ENCODE data around the gene APP.
"Not testable (repeated sequence)": the region's sequence is repeated elsewhere in the genome, so short reads cannot be mapped to it uniquely, and the experiment has no call there.

APP gene

DNA sequence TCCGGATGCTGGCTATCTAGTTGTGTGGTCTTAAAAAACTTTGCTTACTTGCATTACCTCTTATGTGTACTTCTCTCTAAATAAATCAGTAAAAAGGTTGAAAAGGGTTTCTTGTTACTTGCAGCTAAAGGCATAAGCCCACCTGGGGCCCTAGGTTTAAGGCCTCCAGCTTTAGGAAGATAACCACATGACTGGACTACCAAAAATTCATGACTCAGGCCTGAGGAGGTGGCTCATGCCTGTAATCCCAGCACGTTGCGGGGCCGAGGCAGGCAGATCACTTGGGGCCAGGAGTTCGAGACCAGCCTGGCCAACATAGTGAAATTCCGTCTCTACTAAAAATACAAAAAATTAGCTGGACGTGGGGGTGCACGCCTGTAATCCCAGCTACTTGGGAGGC, 142.9 kb downstream of the APP start:
- Mint-ChIP-seq H3K4me3 (no peak overlapping the region), H3K9me3 (no peaks in the 10 kb centered on the region), H3K27ac (no peak overlapping the region), H3K27me3 (no peaks in the 10 kb centered on the region), H3K36me3 (ENCODE audit: low read depth) (peaks cover 5% of the 10 kb centered on the region), H3K4me1 (no peaks in the 10 kb centered on the region)
- DNase-seq (no peak), ATAC-seq (no peak)

DNA sequence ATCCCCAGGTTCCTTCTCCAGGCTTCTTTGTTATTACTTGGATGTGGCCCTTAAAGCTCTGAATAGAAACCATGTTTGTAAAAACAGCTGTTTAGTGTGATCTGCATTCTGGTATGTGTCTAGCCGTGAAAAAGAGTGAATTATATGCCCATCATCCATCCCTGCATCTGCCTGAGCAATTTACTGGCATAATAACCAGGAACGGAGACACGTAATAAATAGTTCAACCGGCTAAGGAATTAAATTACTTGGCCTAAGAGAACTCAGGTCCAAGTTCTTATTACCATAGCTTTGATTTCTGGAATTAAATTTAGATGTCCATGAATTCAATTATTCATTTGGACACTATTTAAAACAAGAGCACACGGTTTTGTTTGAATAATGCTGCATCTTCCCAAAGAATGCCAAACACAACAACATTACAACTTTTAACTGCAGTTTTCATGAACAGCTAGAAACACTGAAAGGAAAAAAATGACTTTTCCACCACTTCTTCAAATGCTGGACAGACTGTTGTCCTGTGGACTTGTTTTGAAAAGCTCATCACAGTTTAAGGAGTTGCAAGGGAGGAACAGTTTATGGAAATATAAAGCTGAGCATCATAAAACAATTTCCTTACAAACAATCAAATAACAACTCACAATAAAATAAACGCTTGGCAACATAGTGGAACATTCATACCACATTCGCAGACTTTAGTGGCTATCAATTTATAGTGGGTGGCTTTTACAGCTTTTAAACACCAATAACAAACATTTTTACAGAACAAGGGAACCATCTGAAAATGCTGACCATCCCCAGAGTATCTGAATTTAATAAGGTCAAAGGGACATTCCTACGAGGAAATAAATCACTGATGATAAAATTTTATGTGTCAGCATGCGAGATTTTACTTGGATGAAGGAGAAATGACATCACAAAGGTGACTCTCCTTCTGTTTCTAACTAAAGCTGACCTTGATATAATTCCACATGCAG, 144.7 kb downstream of the APP start:
- Mint-ChIP-seq H3K4me3 (no peak overlapping the region), H3K27ac (no peak overlapping the region), H3K36me3 (ENCODE audit: low read depth) (peaks cover 14% of the 10 kb centered on the region), H3K27me3 (no peaks in the 10 kb centered on the region), H3K9me3 (no peaks in the 10 kb centered on the region), H3K4me1 (no peaks in the 10 kb centered on the region)
- ATAC-seq (no peak), DNase-seq (no peak)

DNA sequence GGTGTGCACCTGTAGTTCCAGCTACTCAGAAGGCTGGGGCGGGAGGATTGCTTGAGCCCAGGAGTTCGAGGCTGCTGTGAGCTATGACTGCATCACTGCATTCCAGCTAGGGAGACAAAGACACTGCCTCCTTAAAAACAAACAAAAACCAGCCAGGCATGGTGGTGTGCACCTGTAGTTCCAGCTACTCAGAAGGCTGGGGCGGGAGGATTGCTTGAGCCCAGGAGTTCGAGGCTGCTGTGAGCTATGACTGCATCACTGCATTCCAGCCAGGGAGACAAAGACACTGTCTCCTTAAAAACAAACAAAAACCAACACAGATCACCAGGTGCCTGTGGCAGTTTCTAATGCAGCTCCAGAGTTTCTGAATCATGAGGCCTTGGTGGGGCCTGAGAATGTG, 147.2 kb downstream of the APP start:
- not testable (repeated sequence) for ATAC-seq, H3K27ac Mint-ChIP-seq

DNA sequence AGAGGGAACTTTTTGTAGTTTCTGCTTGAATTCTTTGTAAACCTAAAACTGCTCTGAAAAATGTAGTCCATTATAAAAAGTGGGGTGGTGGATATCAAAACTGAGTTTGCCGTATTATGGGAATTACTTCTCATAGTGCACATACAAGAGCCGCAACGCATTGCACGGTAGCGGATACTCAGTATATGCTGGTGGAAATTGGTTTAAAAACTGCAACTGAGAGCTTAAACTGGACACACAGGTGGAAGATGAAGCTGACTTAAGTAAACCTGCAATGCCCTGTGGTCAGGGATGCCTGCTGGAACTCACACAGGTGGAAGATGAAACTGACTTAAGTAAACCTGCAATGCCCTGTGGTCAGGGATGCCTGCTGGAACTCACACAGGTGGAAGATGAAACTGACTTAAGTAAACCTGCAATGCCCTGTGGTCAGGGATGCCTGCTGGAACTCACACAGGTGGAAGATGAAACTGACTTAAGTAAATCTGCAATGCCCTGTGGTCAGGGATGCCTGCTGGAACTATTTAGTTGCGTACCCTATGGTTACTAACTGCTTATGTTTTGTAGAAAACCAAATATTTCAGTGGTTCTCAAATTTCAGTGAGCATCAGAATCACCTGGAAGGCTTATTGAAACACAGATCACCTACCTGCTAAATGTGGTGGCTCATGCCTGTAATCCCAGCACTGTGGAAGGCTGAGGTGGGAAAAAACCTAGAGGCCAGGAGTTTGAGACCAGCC, 147.8 kb downstream of the APP start:
- peaks cover 15% of the 10 kb centered on the region for H3K36me3 Mint-ChIP-seq (ENCODE audit: low read depth)
- not testable (repeated sequence) for H3K4me1 Mint-ChIP-seq, ATAC-seq, DNase-seq, H3K9me3 Mint-ChIP-seq, H3K27me3 Mint-ChIP-seq, H3K27ac Mint-ChIP-seq, H3K4me3 Mint-ChIP-seq

More for the DNA sequence above, 147.2 kb downstream of the APP start:
- DNase-seq, H3K27me3 Mint-ChIP-seq, H3K4me3 Mint-ChIP-seq, H3K4me1 Mint-ChIP-seq, H3K9me3 Mint-ChIP-seq: not testable (repeated sequence)
- H3K36me3 Mint-ChIP-seq (ENCODE audit: low read depth) = peaks cover 15% of the 10 kb centered on the region

DNA sequence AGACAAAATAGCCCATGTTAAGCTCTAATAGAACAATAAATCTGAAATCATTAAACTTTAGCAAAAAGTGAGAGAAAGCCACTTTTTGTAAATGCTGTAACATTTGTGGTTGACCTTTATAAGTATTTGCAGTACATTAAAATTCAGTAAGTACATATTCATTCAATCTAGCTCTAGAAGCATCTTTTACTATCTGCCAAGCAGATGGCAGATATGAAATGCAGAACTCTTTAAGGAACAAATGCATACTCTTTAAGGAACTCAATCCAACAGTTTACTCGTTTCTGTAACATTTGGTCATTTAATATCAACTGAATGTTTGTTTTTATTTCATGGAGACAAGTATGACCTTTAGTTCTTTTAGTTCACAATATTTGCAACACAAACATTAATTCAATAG, 150.1 kb downstream of the APP start:
- H3K27me3 Mint-ChIP-seq = no peaks in the 10 kb centered on the region
- DNase-seq = no peak

DNA sequence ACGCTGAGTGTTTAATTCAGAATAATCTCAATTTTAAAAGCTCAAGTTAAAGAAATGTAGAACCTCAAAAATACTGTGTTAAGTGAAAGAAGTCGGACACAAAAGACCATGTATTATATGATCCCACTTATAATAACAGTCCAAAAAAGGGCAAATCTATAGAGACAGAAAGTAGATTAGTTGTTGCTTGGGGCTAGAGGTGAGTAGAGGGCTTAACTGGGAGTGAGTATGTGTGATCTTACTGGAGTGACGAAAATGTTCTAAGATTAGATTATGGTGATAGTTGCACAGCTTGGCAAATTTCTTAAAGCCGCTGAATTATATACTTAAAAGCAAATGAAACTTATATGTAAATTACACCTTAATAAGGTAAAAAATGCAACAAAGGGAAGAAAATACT, 150.5 kb downstream of the APP start:
- no peaks in the 10 kb centered on the region for H3K27me3 Mint-ChIP-seq
- peaks cover 15% of the 10 kb centered on the region for H3K36me3 Mint-ChIP-seq (ENCODE audit: low read depth)
- H3K4me3 Mint-ChIP-seq = no peak overlapping the region
- no peak for DNase-seq
- H3K9me3 Mint-ChIP-seq = no peaks in the 10 kb centered on the region
- H3K27ac Mint-ChIP-seq = no peak overlapping the region
- H3K4me1 Mint-ChIP-seq = no peaks in the 10 kb centered on the region
- ATAC-seq = no peak

More for the DNA sequence above, 150.1 kb downstream of the APP start:
- Mint-ChIP-seq H3K4me1 (no peaks in the 10 kb centered on the region), H3K9me3 (no peaks in the 10 kb centered on the region), H3K27ac (no peak overlapping the region), H3K36me3 (ENCODE audit: low read depth) (peaks cover 15% of the 10 kb centered on the region), H3K4me3 (no peak overlapping the region)
- ATAC-seq = no peak

DNA sequence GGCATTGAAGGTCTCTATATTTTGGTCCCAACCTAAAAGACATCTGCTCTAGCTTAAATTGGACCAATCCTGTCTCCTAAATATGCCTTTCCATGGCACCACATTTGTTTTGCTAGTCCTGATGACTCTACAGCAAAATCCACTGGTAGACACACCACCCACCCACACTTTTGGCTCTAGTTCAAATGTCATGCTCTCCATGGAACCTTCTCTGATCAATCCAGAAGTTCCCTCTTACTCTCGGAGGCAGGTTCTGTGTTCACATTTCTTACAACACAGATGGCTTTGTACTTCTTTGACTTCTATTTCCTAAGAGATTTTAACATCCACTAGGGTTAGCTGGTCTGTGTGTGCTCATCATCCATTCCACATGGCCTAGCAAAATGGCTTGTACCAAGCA, 151.3 kb downstream of the APP start:
- Mint-ChIP-seq H3K27ac (no peak overlapping the region), H3K27me3 (no peaks in the 10 kb centered on the region), H3K9me3 (no peaks in the 10 kb centered on the region), H3K36me3 (ENCODE audit: low read depth) (peaks cover 15% of the 10 kb centered on the region), H3K4me3 (no peak overlapping the region), H3K4me1 (no peaks in the 10 kb centered on the region)
- ATAC-seq (no peak), DNase-seq (no peak)

DNA sequence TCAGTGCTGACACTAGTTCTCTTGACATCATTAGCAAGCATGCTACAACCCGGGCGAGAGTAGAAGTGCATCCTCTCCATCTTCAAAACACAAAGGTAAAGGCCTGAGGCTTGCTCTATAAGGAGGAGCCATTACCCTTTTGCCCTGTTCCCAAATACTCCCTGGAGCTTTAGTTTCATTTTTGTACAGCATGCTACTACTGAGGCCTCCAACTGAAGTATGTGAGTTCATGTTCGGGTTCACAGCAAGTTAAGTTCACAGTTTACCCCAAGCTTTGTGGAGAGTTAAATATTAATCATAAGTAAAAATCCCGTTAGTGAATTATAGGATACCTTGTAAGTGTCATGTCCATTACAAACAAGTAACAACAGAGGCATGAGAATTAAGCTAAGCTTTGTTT, 156.6 kb downstream of the APP start:
- Mint-ChIP-seq H3K36me3 (ENCODE audit: low read depth) (peaks cover 1% of the 10 kb centered on the region), H3K27ac (no peak overlapping the region), H3K9me3 (no peaks in the 10 kb centered on the region), H3K4me1 (no peaks in the 10 kb centered on the region), H3K4me3 (no peak overlapping the region), H3K27me3 (no peaks in the 10 kb centered on the region)
- ATAC-seq = no peak
- DNase-seq = no peak

DNA sequence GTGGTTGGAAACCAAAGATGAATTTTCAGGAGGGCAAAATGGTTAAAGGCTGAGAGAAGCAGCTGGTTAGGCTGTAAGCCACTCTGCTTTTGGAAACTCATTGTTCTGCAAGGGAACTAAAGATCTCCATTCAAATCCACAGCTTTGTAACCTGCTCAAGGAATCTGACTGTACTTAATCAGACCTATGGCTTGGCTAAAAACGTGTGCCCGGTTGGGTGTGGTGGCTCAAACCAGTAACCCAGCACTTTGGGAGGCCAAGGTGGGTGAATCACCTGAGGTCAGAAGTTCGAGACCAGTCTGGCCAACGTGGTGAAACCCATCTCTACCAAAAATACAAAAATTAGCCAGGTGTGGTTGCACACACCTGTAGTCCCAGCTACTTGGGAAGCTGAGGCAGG, 158.1 kb downstream of the APP start:
- not testable (repeated sequence) for H3K4me3 Mint-ChIP-seq; H3K4me1 Mint-ChIP-seq; H3K36me3 Mint-ChIP-seq (ENCODE audit: low read depth); ATAC-seq; H3K9me3 Mint-ChIP-seq; H3K27ac Mint-ChIP-seq; H3K27me3 Mint-ChIP-seq; DNase-seq

DNA sequence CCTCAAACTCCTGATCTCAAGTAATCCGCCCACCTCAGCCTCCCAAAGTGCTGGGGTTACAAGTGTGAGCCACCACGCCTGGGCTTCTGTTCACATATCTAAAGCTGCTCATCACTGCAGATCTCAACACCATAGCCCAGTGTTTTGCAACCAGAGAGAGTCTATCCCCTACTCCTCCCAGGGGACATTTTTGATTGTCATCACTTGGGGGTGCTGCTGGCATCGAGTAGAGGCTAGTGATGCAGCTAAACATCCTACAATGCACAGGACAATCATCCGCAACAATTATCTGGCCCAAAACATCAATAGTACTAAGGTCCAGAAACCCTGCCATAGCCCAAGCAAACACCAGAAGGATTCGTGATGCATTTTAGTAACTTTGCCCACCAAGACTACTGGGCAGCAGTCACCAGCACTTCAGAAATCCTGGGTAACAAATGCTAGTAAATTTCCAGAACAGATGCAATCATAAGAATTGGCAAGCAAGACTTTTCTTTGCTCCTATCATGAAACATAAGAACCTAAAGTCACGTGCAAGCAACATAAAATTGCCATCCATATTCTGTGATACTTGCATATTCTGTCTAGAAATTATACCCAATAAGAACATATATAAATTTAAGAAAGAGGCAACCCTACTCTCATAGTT, 159.2 kb downstream of the APP start:
- ATAC-seq (no peak), DNase-seq (no peak)
- Mint-ChIP-seq H3K27ac (no peak overlapping the region), H3K4me1 (no peaks in the 10 kb centered on the region), H3K9me3 (no peaks in the 10 kb centered on the region), H3K27me3 (no peaks in the 10 kb centered on the region), H3K36me3 (ENCODE audit: low read depth) (peaks cover 1% of the 10 kb centered on the region), H3K4me3 (no peak overlapping the region)

DNA sequence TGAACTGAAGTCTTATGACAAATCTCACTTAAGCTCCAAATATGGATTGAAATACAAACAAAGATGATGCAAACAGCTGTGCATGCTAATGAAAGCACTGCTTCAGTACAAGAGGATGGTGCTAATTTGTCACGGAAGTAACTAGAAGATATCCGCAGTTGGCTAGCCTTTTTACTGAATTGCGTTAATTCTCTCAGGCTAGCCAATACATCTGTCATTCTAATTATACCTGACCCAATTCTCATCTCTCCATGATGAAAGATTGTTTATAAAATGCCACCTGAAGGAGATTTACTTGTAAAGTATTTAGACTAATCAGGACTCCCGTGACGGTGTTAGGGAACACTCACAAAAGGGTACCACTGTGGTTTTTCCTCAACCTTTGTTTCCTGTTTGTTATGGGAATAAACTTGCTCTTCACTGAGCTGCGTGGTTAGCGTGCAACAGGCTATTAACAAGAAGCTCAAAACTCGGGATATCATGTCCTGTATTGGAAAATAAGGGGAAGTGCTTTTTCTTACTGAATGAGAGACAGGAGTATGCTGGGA, 162.5 kb downstream of the APP start:
- peaks cover 1% of the 10 kb centered on the region for H3K36me3 Mint-ChIP-seq (ENCODE audit: low read depth)
- H3K4me1 Mint-ChIP-seq = no peaks in the 10 kb centered on the region
- H3K9me3 Mint-ChIP-seq = no peaks in the 10 kb centered on the region
- no peak for DNase-seq
- H3K27me3 Mint-ChIP-seq = no peaks in the 10 kb centered on the region
- H3K4me3 Mint-ChIP-seq = no peak overlapping the region
- ATAC-seq = no peak
- H3K27ac Mint-ChIP-seq = no peak overlapping the region

DNA sequence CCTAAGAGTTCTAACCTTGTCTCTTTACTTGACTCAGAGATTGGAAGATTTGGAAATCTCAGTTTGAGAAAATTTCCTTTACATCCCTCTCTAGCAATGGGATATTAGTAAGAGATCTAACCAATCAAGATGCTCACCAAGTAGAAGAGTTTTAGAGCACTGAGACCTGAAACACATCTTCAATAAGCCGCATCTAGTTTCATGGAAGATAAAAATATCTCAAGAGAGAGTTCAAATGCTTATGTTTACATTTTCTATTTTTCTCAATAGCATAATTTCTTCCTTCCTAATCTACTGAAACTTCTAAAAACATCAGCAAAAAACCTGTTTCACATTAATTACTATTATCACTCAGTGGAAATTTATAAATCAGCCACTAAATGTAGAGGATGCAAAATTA, 165.1 kb downstream of the APP start:
- no peak overlapping the region for H3K27ac Mint-ChIP-seq
- no peaks in the 10 kb centered on the region for H3K4me1 Mint-ChIP-seq
- no peak for ATAC-seq
- no peak overlapping the region for H3K4me3 Mint-ChIP-seq
- no peaks in the 10 kb centered on the region for H3K27me3 Mint-ChIP-seq
- no peaks in the 10 kb centered on the region for H3K9me3 Mint-ChIP-seq
- no peak for DNase-seq
- H3K36me3 Mint-ChIP-seq (ENCODE audit: low read depth) = peaks cover 3% of the 10 kb centered on the region

DNA sequence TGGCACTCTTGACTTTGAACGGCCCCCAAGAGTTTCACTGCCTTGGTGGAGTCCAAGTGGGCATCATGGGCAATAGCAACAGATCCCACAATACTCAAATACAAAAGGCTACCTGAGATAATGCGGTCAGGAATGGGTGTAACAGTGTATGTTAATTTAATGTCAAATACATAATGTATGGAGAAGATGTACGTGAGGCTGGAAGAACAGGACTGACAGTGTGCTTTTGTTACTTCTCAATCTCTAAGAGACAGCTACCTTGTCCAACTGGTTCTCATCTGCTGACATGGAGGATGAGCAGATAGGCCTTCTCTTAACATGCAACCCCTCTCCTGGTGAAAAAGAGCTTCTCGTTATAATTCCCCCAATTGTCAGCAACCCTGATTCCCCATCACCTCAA, 167.2 kb downstream of the APP start:
- Mint-ChIP-seq H3K27ac (no peak overlapping the region), H3K4me1 (peaks cover 8% of the 10 kb centered on the region), H3K36me3 (ENCODE audit: low read depth) (peaks cover 6% of the 10 kb centered on the region), H3K9me3 (no peaks in the 10 kb centered on the region), H3K4me3 (no peak overlapping the region), H3K27me3 (no peaks in the 10 kb centered on the region)
- ATAC-seq (no peak), DNase-seq (no peak)

DNA sequence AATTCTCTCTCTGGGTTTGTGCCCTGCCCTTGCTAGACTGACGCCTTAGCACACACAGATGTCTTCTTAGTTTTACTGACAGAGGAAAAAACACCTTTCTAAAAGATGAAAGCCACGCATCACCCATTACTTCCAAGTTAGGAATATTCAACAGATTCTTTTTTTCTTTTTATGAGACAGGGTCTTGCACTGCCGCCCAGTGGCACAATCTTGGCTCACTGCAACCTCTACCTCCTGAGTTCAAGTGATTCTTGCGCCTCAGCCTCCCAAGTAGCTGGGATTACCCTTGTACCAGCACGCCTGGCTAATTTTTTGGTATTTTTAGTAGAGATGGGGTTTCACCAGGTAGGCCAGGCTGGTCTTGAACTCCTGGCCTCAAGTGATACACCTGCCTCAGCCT, 169.2 kb downstream of the APP start:
- H3K9me3 Mint-ChIP-seq = no peaks in the 10 kb centered on the region
- no peaks in the 10 kb centered on the region for H3K27me3 Mint-ChIP-seq
- ATAC-seq (no peak), DNase-seq (no peak)
- no peak overlapping the region for H3K27ac Mint-ChIP-seq
- peaks cover 8% of the 10 kb centered on the region for H3K4me1 Mint-ChIP-seq
- H3K36me3 Mint-ChIP-seq (ENCODE audit: low read depth) = peaks cover 10% of the 10 kb centered on the region
- H3K4me3 Mint-ChIP-seq = no peak overlapping the region
